IMR-90 (cell line): ENCODE data around the gene HMCN1. TPM values are rescaled to one million over a fixed set of nuclear protein-coding genes. Genes with fewer than 3 reads are reported as not detected.

Source experiments
- ATAC-seq: fragments of 200-7000 bp; cut with Tn5 transposase; 2 replicates; pipeline ENCODE4 v1.9.1; 2020; ENCODE audit warnings: low read depth, mild to moderate bottlenecking, moderate library complexity
- BruUV-seq: library from RNA; stranded (reverse); fragments of 400-500 nt; replicated peaks from 2 replicates; lab custom pipeline; 2021; lab: Mats Ljungman, UMichigan
- CTCF ChIA-PET: fragments of 300-600 bp; formaldehyde crosslinking; extraction: SDS; loops from one replicate; lab custom pipeline; 2021; ENCODE audit warnings: antibody characterized with exemption; lab: Yijun Ruan, JAX
- POLR2A ChIA-PET: fragments of 300-600 bp; sonication (Branson Sonifier 250); formaldehyde crosslinking; loops from one replicate; lab custom pipeline; 2022; ENCODE audit warnings: antibody characterized with exemption; ENCODE audit not compliant: unreplicated experiment; lab: Charles Lee
- DNase-seq: peaks from one replicate; pipeline ENCODE4 v3.0.0; 2013
- H2AFZ ChIP-seq: replicated peaks from 2 replicates; pipeline ENCODE3; 2013; ENCODE audit warnings: low read length, mild to moderate bottlenecking; ENCODE audit not compliant: poor library complexity
- H2AK5ac ChIP-seq: 2 replicates; pipeline ENCODE4 v1.6.1; 2013; ENCODE audit warnings: low read depth, low read length, inconsistent platforms
- H2AK9ac ChIP-seq: replicated peaks from 2 replicates; pipeline ENCODE3; 2013; ENCODE audit warnings: mild to moderate bottlenecking, low read depth, low read length, moderate library complexity; ENCODE audit not compliant: poor library complexity
- H2BK120ac ChIP-seq: 2 replicates; pipeline ENCODE4 v1.6.1; 2013; ENCODE audit warnings: low read depth, low read length, inconsistent platforms
- H2BK15ac ChIP-seq: 3 replicates; pipeline ENCODE4 v1.6.1; 2013; ENCODE audit warnings: low read depth, low read length, inconsistent platforms
- H2BK20ac ChIP-seq: 2 replicates; pipeline ENCODE4 v1.6.1; 2013; ENCODE audit warnings: low read depth, mild to moderate bottlenecking, inconsistent platforms, low read length, moderate library complexity
- H2BK5ac ChIP-seq: 2 replicates; pipeline ENCODE4 v1.6.1; 2013; ENCODE audit warnings: mild to moderate bottlenecking, low read depth, low read length, inconsistent platforms; ENCODE audit not compliant: poor library complexity, severe bottlenecking
- H3K14ac ChIP-seq: replicated peaks from 2 replicates; pipeline ENCODE4 v1.6.1; 2013; ENCODE audit warnings: low read depth, low read length, inconsistent platforms
- H3K18ac ChIP-seq: 2 replicates; pipeline ENCODE4 v1.6.1; 2013; ENCODE audit warnings: low read depth, low read length, control low read depth
- H3K23ac ChIP-seq: 2 replicates; pipeline ENCODE4 v1.6.1; 2013; ENCODE audit warnings: low read depth, low read length, inconsistent platforms
- H3K27ac ChIP-seq: 2 replicates; pipeline ENCODE4 v1.5.1; 2013; ENCODE audit warnings: mild to moderate bottlenecking, control low read depth, low read length; ENCODE audit not compliant: insufficient read depth
- H3K27me3 ChIP-seq: 2 replicates; pipeline ENCODE4 v1.6.1; 2013; ENCODE audit warnings: low read length; ENCODE audit not compliant: control insufficient read depth, insufficient read depth
- H3K36me3 ChIP-seq: 2 replicates; pipeline ENCODE4 v1.6.1; 2013; ENCODE audit warnings: low read length, mixed read lengths; ENCODE audit not compliant: control insufficient read depth, insufficient read depth
- H3K4ac ChIP-seq: 2 replicates; pipeline ENCODE4 v1.6.1; 2013; ENCODE audit warnings: low read depth, low read length, inconsistent platforms
- H3K4me1 ChIP-seq: 2 replicates; pipeline ENCODE4 v1.6.1; 2013; ENCODE audit warnings: low read length, mixed read lengths; ENCODE audit not compliant: control insufficient read depth, insufficient read depth
- H3K4me2 ChIP-seq: 2 replicates; pipeline ENCODE4 v1.6.1; 2013; ENCODE audit warnings: low read depth, mild to moderate bottlenecking, control low read depth, low read length, moderate library complexity
- H3K4me3 ChIP-seq: 2 replicates; pipeline ENCODE4 v1.5.1; 2013; ENCODE audit warnings: low read depth, mild to moderate bottlenecking, control low read depth, low read length, moderate library complexity; ENCODE audit not compliant: insufficient read depth
- H3K56ac ChIP-seq: 2 replicates; pipeline ENCODE4 v1.6.1; 2013; ENCODE audit warnings: low read length, inconsistent platforms; ENCODE audit not compliant: insufficient read depth; ENCODE audit errors: extremely low read depth
- H3K79me1 ChIP-seq, 2 experiments: 2 replicates each; pipeline ENCODE4 v1.6.1; 2013; ENCODE audit warnings: low read length in 2 of 2, inconsistent platforms in 1 of 2, low read depth in 1 of 2
- H3K9ac ChIP-seq: 2 replicates; pipeline ENCODE4 v1.6.1; 2013; ENCODE audit warnings: low read depth, low read length, control low read depth
- H3K9me1 ChIP-seq: 2 replicates; pipeline ENCODE4 v1.6.1; 2013; ENCODE audit warnings: low read length, inconsistent platforms; ENCODE audit not compliant: insufficient read depth
- H3K9me3 ChIP-seq: 2 replicates; pipeline ENCODE4 v1.6.1; 2013; ENCODE audit warnings: low read length; ENCODE audit not compliant: control insufficient read depth, insufficient read depth
- H4K20me1 ChIP-seq: 2 replicates; pipeline ENCODE4 v1.6.1; 2013; ENCODE audit warnings: low read length, inconsistent platforms; ENCODE audit not compliant: insufficient read depth
- H4K5ac ChIP-seq: 2 replicates; pipeline ENCODE4 v1.6.1; 2013; ENCODE audit warnings: mild to moderate bottlenecking, low read depth, low read length, control low read depth
- H4K8ac ChIP-seq, 2 experiments: 2 replicates each; pipeline ENCODE4 v1.6.1; 2013; ENCODE audit warnings: low read depth in 2 of 2, low read length in 2 of 2, control low read depth in 1 of 2, inconsistent platforms in 1 of 2
- H4K91ac ChIP-seq: 2 replicates; pipeline ENCODE4 v1.6.1; 2013; ENCODE audit warnings: low read depth, low read length, inconsistent platforms; ENCODE audit not compliant: insufficient read depth
- FOS ChIP-seq: fragments of 150-350 bp; IDR thresholded peaks from 2 replicates; pipeline ENCODE4 v1.6.1; 2016; ENCODE audit warnings: low read depth, low read length
- MAFK ChIP-seq: IDR thresholded peaks from 2 replicates; pipeline ENCODE4 v1.6.1; 2012; ENCODE audit warnings: low read depth, low read length, improper control_type of control experiment
- MAZ ChIP-seq: IDR thresholded peaks from 2 replicates; pipeline ENCODE4 v1.6.1; 2012; ENCODE audit warnings: low read depth, mild to moderate bottlenecking, low read length, improper control_type of control experiment, moderate library complexity, borderline replicate concordance
- MXI1 ChIP-seq: IDR thresholded peaks from 2 replicates; pipeline ENCODE4 v1.6.1; 2012; ENCODE audit warnings: low read depth, mild to moderate bottlenecking, low read length, moderate library complexity, borderline replicate concordance
- NFE2L2 ChIP-seq: fragments of 150-350 bp; IDR thresholded peaks from 2 replicates; pipeline ENCODE4 v1.6.1; 2016; ENCODE audit warnings: low read depth, mild to moderate bottlenecking, low read length
- POLR2A ChIP-seq: IDR thresholded peaks from 2 replicates; pipeline ENCODE4 v1.6.1; 2012; ENCODE audit warnings: mild to moderate bottlenecking, low read depth, low read length
- RCOR1 ChIP-seq: IDR thresholded peaks from 2 replicates; pipeline ENCODE4 v1.6.1; 2012; ENCODE audit warnings: mild to moderate bottlenecking, low read length, improper control_type of control experiment; ENCODE audit not compliant: insufficient replicate concordance
- SMC3 ChIP-seq: fragments of 150-350 bp; IDR thresholded peaks from 2 replicates; pipeline ENCODE4 v1.6.1; 2016; ENCODE audit warnings: low read depth, mild to moderate bottlenecking, antibody characterized with exemption, low read length, moderate library complexity
- WGBS, 2 experiments: methylation state at CpG; one replicate each; pipeline versions ENCODE4 v1.1.5 to v1.1.7; 2013; ENCODE audit warnings: missing lambda C conversion rate in 2 of 2; ENCODE audit not compliant: insufficient read length in 1 of 2; ENCODE audit errors: extremely low coverage in 2 of 2; 5-methylcytosine and 5-hydroxymethylcytosine counted together
- dilution Hi-C: fragments of 300-500 bp; cut with HindIII; formaldehyde crosslinking; loops from one replicate; pipeline ENCODE4 v1.14.3; 2018; ENCODE audit warnings: low sequenced_read_pairs; ENCODE audit not compliant: unreplicated experiment
- in situ Hi-C: fragments of 300-500 bp; cut with MboI; formaldehyde crosslinking; loops from 3 replicates; pipeline ENCODE4 v1.14.3; 2019; ENCODE audit warnings: low sequenced_read_pairs, inconsistent platforms, mixed read lengths
- intact Hi-C: fragments of 100-400 bp; cut with micrococcal nuclease; formaldehyde crosslinking; loops from 2 replicates; pipeline ENCODE4 v1.10.0; 2022
- polyA plus RNA-seq, 3 experiments: library from polyadenylated mRNA; depleted of rRNA; stranded (reverse); fragments of >200 nt; gene quantifications; 2 replicates each; pipeline ENCODE4 v1.2.3, GENCODE V29; 2012; ENCODE audit warnings: low replicate concordance in 1 of 3
- total RNA-seq: library from RNA; depleted of rRNA; stranded (reverse); fragments of >200 nt; gene quantifications from 2 replicates; pipeline ENCODE4 v1.2.3, GENCODE V29; 2012
- TF ChIP-seq, protein P1 (sequence below): fragments of 150-350 bp; IDR thresholded peaks from 2 replicates; pipeline ENCODE4 v1.6.1; 2016; ENCODE audit warnings: low read depth, mild to moderate bottlenecking, low read length, moderate library complexity, borderline replicate concordance

Gene HMCN1
- total and polyA plus RNA-seq, 2 of the 4 experiments (the other 2 are of a cell fraction): 6.1 to 11.7 TPM

DNA sequence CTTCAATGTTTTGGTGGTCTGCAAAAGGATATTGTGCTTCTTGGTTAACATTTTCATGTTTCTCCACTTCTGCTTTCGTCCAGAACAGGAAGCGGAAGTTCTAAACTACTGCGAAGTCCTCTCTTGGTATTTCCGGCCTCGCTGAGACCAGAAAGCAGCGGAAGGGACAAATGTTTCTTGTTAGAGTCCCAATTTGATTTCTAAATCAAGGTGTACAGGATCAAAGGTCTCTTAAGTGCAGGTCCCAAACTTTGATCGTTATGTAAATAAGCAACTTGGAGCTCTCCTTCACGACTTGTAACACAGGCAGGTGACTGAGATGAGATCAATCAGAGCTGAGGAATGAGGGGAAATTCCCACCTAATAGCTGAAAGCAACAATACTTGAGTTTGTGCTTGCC, 40.1 kb upstream of the HMCN1 start:
- Histone ChIP-seq H2BK5ac (no peak overlapping the region), H2AK9ac (no peak overlapping the region), H2AK5ac (no peak overlapping the region), H3K4me3 (no peak overlapping the region), H4K20me1 (no peaks in the 10 kb centered on the region), H3K9me3 (no peaks in the 10 kb centered on the region), H3K9ac (no peak overlapping the region), H3K27ac (no peak overlapping the region), H3K9me1 (no peaks in the 10 kb centered on the region), H2BK120ac (no peak overlapping the region), H2AFZ (peak overlapping the region; percentile 28), H2BK20ac (no peak overlapping the region), H3K56ac (no peak overlapping the region), H3K36me3 (no peaks in the 10 kb centered on the region), H3K4me2 (no peak overlapping the region; the same call in 1 of the 2 replicates), H3K4me1 (no peaks in the 10 kb centered on the region), H4K5ac (no peak overlapping the region), H3K4ac (no peak overlapping the region), H3K18ac (no peak overlapping the region), H3K27me3 (peaks cover 2% of the 10 kb centered on the region; the same call in 1 of the 2 replicates), H4K8ac (no peak overlapping the region; a peak in 1 of 4 replicates), H4K91ac (no peak overlapping the region), H2BK15ac (no peak overlapping the region), H3K23ac (no peak overlapping the region), H3K14ac (no peak overlapping the region), H3K79me1 (no peaks in the 10 kb centered on the region)
- no peak for ATAC-seq
- in situ Hi-C loops (loop anchor here (25.0 kb wide), 1 partner anchor 882 kb away; no protein-coding TSS in a partner anchor), intact Hi-C loops (no loop called here), dilution Hi-C loops (no loop called here)
- POLR2A ChIA-PET: no interaction called here
- 70% methylated on average over 2 of the region's 8 CpGs; no CpG with 5 or more reads in 1 of the 2 experiments for WGBS, 2 experiments
- BruUV-seq: no TSS peak
- CTCF ChIA-PET: interaction anchor here (0.9 to 1.0 kb wide), 2 partner anchors 13 to 14 kb away, joined by 4 to 5 read pairs; no protein-coding TSS in a partner anchor
- no peak for TF ChIP-seq NFE2L2
- no peak for TF ChIP-seq MAZ
- TF ChIP-seq FOS: no peak
- no peak for TF ChIP-seq MXI1
- TF ChIP-seq RCOR1: no peak
- no peak for TF ChIP-seq MAFK
- TF ChIP-seq POLR2A: no peak
- TF ChIP-seq, protein P1, sequence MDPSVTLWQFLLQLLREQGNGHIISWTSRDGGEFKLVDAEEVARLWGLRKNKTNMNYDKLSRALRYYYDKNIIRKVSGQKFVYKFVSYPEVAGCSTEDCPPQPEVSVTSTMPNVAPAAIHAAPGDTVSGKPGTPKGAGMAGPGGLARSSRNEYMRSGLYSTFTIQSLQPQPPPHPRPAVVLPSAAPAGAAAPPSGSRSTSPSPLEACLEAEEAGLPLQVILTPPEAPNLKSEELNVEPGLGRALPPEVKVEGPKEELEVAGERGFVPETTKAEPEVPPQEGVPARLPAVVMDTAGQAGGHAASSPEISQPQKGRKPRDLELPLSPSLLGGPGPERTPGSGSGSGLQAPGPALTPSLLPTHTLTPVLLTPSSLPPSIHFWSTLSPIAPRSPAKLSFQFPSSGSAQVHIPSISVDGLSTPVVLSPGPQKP: no peak
- no peak for TF ChIP-seq SMC3
- no peak for DNase-seq
